AG09319 (cell line): ENCODE measurements around the gene SCN2A.
"Not testable (repeated sequence)": the region's sequence is repeated elsewhere in the genome, so short reads cannot be mapped to it uniquely, and the experiment has no call there.

Source experiments
- DNase-seq: peaks from one replicate; pipeline ENCODE4 v3.0.0-alpha.2; 2010; ENCODE audit warnings: low read depth; ENCODE audit errors: extremely low read depth
- CTCF ChIP-seq: IDR thresholded peaks from 2 replicates; pipeline ENCODE4 v1.5.1; 2011; ENCODE audit warnings: low read depth, mild to moderate bottlenecking, inconsistent platforms, low read length, moderate library complexity

The SCN2A gene

DNA sequence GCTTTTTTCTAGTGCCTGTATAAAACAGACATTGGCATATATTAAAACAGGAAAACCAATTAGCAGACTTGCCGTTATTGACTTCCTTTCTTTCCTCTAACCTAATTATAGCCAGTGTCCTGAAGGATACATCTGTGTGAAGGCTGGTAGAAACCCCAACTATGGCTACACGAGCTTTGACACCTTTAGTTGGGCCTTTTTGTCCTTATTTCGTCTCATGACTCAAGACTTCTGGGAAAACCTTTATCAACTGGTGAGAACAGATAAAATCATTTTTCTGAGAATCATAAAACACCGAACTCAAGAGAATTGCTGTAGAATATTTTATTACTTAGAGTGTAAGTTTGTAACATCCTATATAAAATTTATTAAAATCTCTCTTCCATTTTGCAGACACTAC is 74.3 kb downstream of the SCN2A start:
- no peak for DNase-seq
- no peak for TF ChIP-seq CTCF

DNA sequence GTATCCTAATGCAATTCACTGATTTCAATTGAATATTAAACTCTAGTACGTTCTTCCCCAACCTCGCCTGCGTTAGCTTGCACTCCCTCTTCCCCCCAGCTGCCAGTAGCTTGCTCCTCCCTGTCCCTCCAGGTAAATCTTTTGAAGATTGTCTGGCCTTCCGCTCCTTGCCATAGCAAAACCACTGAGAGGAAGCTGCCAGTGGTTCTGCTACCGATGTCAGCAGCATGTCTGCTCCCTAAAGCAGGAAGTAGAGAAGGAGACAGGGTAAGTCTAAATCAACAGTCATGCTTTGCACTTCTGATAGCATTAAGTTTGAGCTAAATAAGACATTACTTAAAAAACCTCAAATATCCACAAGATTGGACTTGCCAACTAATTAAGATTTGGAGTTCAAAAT is 89.1 kb downstream of the SCN2A start:
- DNase-seq: no peak
- no peak for TF ChIP-seq CTCF

DNA sequence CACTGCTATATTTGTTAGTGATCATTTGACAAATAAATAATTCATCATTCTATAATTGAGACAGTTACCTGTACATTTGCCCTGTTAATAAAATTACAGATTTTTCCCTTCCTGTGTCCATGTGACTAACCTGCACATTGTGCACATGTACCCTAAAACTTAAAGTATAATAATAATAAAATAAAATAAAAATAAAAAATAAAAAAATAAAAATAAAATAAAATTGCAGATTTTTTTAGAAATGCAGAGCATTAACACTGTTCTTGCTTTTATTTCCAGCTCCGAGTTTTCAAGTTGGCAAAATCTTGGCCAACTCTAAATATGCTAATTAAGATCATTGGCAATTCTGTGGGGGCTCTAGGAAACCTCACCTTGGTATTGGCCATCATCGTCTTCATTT is 105.1 kb downstream of the SCN2A start:
- not testable (repeated sequence) for DNase-seq

DNA sequence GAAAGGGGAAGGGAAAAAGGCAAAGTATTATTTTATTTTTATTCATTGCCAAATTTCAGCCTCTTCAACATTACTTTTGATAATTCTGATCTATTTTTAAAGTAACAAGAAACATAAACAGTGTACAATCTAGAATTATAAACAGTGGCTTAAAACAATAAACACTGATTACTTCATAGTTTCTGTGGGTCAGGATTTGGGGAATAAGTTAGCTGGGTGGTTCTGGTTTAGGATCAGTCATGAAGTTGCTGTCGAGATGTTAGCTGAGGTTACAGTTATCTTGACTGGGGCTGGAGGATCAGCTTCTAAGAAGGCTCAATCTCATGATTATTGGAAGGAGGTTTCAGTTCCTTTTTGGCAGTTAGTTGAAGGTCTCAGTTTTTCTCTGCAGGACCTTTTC is 109.2 kb downstream of the SCN2A start:
- no peak for DNase-seq
- no peak for TF ChIP-seq CTCF

- TF ChIP-seq CTCF: no peak
- no peak for DNase-seq
Measured at GRCh38 chr2:165349181-165349580, 110.0 kb downstream of the SCN2A start.

GRCh38 chr2:165357758-165358157 is 118.5 kb downstream of the SCN2A start:
- no peak for DNase-seq
- TF ChIP-seq CTCF: no peak

DNA sequence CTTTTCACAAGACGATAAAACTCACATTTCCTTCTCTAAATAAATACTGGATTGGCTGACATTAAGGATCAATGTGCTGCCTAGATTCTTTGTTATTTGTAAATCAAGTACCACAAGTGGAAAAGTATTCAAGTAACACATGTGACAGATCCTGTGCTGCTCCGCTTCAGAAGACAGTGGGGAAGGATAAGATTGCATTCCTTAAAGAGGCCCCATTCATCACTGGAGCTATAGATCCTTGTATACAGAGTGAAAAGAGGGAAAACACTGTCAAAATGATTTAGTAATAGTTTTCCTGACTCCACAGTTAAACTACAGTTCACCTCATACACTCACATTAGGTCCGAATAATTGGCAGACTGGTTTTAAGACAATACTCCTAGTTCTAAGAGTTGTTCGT is 122.3 kb downstream of the SCN2A start:
- DNase-seq: no peak
- no peak for TF ChIP-seq CTCF

GRCh38 chr2:165369131-165369897 is 130.1 kb downstream of the SCN2A start:
- no peak for DNase-seq
- TF ChIP-seq CTCF: no peak
